ENCODE data around the gene RFPL3. TPM values are rescaled to one million over a fixed set of nuclear protein-coding genes. Genes with fewer than 3 reads are reported as not detected.

RFPL3 gene
- total and polyA plus RNA-seq, 12 donors, result not detected

- H3K27me3 ChIP-seq, result peaks cover 0 to 29% (median 21%) of the 10 kb centered on the region in 7 donors
- WGBS, 2 donors, result 75 to 80% methylated on average over 11 of the region's 11 CpGs
- DNase-seq, result no peak
Measured at GRCh38 chr22:32340411-32340810, 17.3 kb upstream of the RFPL3 start.

GRCh38 chr22:32341122-32341740, 16.4 kb upstream of the RFPL3 start:
- DNase-seq (no peak), ATAC-seq (peak in 1 of 8 donors; percentile 50)
- no peaks in the 10 kb centered on the region for H3K36me3 ChIP-seq
- no peak for TF ChIP-seq CTCF (IDR thresholded peaks at IDR 0.05)
- 80 to 82% methylated on average over 13 of the region's 13 CpGs for WGBS, 2 donors
- no peaks in the 10 kb centered on the region for H3K9me3 ChIP-seq
- H3K27me3 ChIP-seq, result peaks cover 0 to 29% (median 21%) of the 10 kb centered on the region in 7 donors
- H3K4me1 ChIP-seq, result peaks cover 0 to 12% (median 0%) of the 10 kb centered on the region in 9 donors
- no peak overlapping the region for H3K27ac ChIP-seq
- H3K4me3 ChIP-seq, result no peak overlapping the region
- intact Hi-C loops (cut with DNase I), result no loop called here

More at GRCh38 chr22:32340411-32340810, 17.3 kb upstream of the RFPL3 start:
- no peak overlapping the region for H3K4me3 ChIP-seq
- no peak overlapping the region for H3K27ac ChIP-seq
- H3K9me3 ChIP-seq, result no peaks in the 10 kb centered on the region
- no peak for ATAC-seq
- intact Hi-C loops (cut with DNase I), result no loop called here
- peaks cover 0 to 21% (median 0%) of the 10 kb centered on the region in 9 donors for H3K4me1 ChIP-seq
- no peaks in the 10 kb centered on the region for H3K36me3 ChIP-seq
- TF ChIP-seq CTCF (IDR thresholded peaks at IDR 0.05), result no peak

GRCh38 chr22:32342977-32343376, 14.7 kb upstream of the RFPL3 start:
- 80 to 82% methylated on average over 2 of the region's 2 CpGs for WGBS, 2 donors
- peaks cover 0 to 3% (median 0%) of the 10 kb centered on the region in 11 donors for H3K9me3 ChIP-seq
- no peak overlapping the region for H3K4me3 ChIP-seq
- no peak for DNase-seq
- intact Hi-C loops (cut with DNase I), result no loop called here
- H3K27me3 ChIP-seq, result peaks cover 0 to 29% (median 21%) of the 10 kb centered on the region in 7 donors
- no peak for TF ChIP-seq CTCF (IDR thresholded peaks at IDR 0.05)
- no peaks in the 10 kb centered on the region for H3K36me3 ChIP-seq
- no peaks in the 10 kb centered on the region for H3K4me1 ChIP-seq
- ATAC-seq, result no peak
- no peak overlapping the region for H3K27ac ChIP-seq

GRCh38 chr22:32343941-32344340, 13.7 kb upstream of the RFPL3 start:
- ATAC-seq (no peak), DNase-seq (no peak)
- intact Hi-C loops (cut with DNase I), result no loop called here
- no peaks in the 10 kb centered on the region for H3K36me3 ChIP-seq
- WGBS, 2 donors, result 65 to 80% methylated on average over 5 of the region's 5 CpGs
- H3K4me1 ChIP-seq, result no peaks in the 10 kb centered on the region
- no peak overlapping the region for H3K4me3 ChIP-seq
- H3K27me3 ChIP-seq, result peaks cover 0 to 29% (median 21%) of the 10 kb centered on the region in 7 donors
- no peak for TF ChIP-seq CTCF (IDR thresholded peaks at IDR 0.05)
- no peak overlapping the region for H3K27ac ChIP-seq
- H3K9me3 ChIP-seq, result peaks cover 0 to 3% (median 0%) of the 10 kb centered on the region in 11 donors
